GM19467 (cell line): ENCODE measurements around the gene NANOS3.
"Not testable (repeated sequence)": the region's sequence is repeated elsewhere in the genome, so short reads cannot be mapped to it uniquely, and the experiment has no call there.

ENCODE experiments used
- ATAC-seq: cut with Tn5 transposase; IDR thresholded peaks from one replicate; pipeline ENCODE4 v1.9.1; 2021; ENCODE audit warnings: mild to moderate bottlenecking, moderate library complexity; ENCODE audit not compliant: unreplicated experiment

The NANOS3 gene

GRCh38 chr19:13843104-13843921, 33.6 kb upstream of the NANOS3 start:
- no peak for ATAC-seq

GRCh38 chr19:13844130-13844631, 32.8 kb upstream of the NANOS3 start:
- ATAC-seq: no peak

GRCh38 chr19:13846557-13847406, 30.2 kb upstream of the NANOS3 start:
- ATAC-seq: no peak

GRCh38 chr19:13847407-13848339, 29.3 kb upstream of the NANOS3 start:
- no peak for ATAC-seq

- no peak for ATAC-seq
Observed at GRCh38 chr19:13848340-13848677, 28.6 kb upstream of the NANOS3 start.

- no peak for ATAC-seq
Observed at GRCh38 chr19:13848798-13849676, 27.9 kb upstream of the NANOS3 start.

- ATAC-seq: no peak
Observed at GRCh38 chr19:13849991-13850909, 26.7 kb upstream of the NANOS3 start.

- no peak for ATAC-seq
Observed at GRCh38 chr19:13850910-13851733, 25.8 kb upstream of the NANOS3 start.

GRCh38 chr19:13851734-13852114, 25.2 kb upstream of the NANOS3 start:
- ATAC-seq: not testable (repeated sequence)

- ATAC-seq: not testable (repeated sequence)
Observed at GRCh38 chr19:13852171-13852707, 24.7 kb upstream of the NANOS3 start.

GRCh38 chr19:13856497-13856896, 20.4 kb upstream of the NANOS3 start:
- ATAC-seq: no peak

- no peak for ATAC-seq
Observed at GRCh38 chr19:13859361-13859880, 17.5 kb upstream of the NANOS3 start.

- no peak for ATAC-seq
Observed at GRCh38 chr19:13860679-13861391, 16.1 kb upstream of the NANOS3 start.

GRCh38 chr19:13861392-13861713, 15.6 kb upstream of the NANOS3 start:
- no peak for ATAC-seq

- ATAC-seq: peak; percentile 61
Observed at GRCh38 chr19:13861714-13862531, 15.0 kb upstream of the NANOS3 start.

- ATAC-seq: no peak
Observed at GRCh38 chr19:13864046-13864666, 12.8 kb upstream of the NANOS3 start.
